ENCODE measurements around the gene SECISBP2. TPM values are rescaled to one million over a fixed set of nuclear protein-coding genes. Genes with fewer than 3 reads are reported as not detected.
A peak's percentile ranks its signal among the peaks of the same experiment; 100 is the strongest.

The SECISBP2 gene
- total and polyA plus RNA-seq, 2 experiments from 2014 or later = 30.6 to 43.8 TPM

DNA sequence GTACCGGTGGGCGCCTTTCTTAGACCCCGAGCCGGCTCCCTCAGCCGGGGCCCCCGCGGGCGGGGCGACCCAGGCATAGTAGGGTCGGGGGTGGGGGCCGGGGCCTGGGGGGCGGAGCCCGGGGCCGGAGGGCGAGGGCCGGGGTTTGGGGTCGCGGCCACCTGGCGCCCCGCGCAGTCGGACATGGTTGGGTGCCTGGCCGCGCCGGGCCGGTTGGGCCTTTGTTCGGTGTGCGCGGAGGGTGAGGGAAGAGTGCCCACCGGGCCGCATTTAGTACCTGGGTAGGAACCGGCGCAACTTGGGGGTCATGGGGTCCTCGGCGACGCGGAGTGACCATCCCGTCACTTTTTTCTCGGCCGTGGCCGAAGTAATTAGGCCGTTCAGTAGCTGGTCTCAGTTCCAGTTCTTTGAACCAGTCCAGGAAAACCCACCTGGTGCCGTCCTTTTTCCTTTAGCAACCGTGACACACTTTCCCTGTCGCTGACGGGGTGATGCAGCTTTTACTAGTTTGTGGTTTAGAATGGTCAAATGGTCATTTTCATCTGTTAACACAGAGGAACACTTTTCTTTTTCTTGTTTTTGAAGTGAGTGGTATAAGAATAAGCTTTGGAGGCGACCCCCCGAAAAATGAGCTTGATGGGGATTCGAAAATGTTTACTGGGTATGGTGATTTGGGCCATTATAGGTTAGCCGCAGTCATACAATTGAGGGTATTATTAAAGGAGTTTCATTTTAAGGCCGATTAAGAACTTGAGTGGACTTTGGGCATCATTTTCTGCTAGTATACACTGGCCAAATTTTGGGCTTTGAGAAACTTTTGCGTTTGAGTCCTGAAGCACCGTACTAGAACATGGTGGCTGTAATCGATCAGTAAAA is 6.7 kb upstream of the SECISBP2 start:
- TF ChIP-seq, protein P1, sequence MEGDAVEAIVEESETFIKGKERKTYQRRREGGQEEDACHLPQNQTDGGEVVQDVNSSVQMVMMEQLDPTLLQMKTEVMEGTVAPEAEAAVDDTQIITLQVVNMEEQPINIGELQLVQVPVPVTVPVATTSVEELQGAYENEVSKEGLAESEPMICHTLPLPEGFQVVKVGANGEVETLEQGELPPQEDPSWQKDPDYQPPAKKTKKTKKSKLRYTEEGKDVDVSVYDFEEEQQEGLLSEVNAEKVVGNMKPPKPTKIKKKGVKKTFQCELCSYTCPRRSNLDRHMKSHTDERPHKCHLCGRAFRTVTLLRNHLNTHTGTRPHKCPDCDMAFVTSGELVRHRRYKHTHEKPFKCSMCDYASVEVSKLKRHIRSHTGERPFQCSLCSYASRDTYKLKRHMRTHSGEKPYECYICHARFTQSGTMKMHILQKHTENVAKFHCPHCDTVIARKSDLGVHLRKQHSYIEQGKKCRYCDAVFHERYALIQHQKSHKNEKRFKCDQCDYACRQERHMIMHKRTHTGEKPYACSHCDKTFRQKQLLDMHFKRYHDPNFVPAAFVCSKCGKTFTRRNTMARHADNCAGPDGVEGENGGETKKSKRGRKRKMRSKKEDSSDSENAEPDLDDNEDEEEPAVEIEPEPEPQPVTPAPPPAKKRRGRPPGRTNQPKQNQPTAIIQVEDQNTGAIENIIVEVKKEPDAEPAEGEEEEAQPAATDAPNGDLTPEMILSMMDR (IDR thresholded peaks at IDR 0.05; ENCODE audit: poor library complexity) = no peak
- TF ChIP-seq EZH2 (IDR thresholded peaks at IDR 0.05; ENCODE audit: borderline replicate concordance) = no peak
- no peak for TF ChIP-seq EZH2phosphoT487 (IDR thresholded peaks at IDR 0.05; ENCODE audit: low read depth, severe bottlenecking, unreplicated experiment)
- Histone ChIP-seq H3K27ac (peak overlapping the region; percentile 2), H2AFZ (peak overlapping the region; percentile 74), H3K4me3 (peak overlapping the region; percentile 26), H3K27me3 (no peaks in the 10 kb centered on the region), H3K9me3 (ENCODE audit: low read depth) (no peaks in the 10 kb centered on the region), H3K79me2 (peaks cover 55% of the 10 kb centered on the region), H3K4me1 (ENCODE audit: insufficient read depth) (peaks cover 19% of the 10 kb centered on the region), H3K36me3 (replicated peaks; ENCODE audit: insufficient read depth, low read depth) (no peaks in the 10 kb centered on the region), H4K20me1 (ENCODE audit: insufficient read depth, poor library complexity, severe bottlenecking) (no peaks in the 10 kb centered on the region), H3K9me2 (replicated peaks; ENCODE audit: insufficient read depth) (no peaks in the 10 kb centered on the region), H3K4me2 (peak overlapping the region; percentile 87)
- 1% methylated on average over 33 of the region's 54 CpGs for WGBS (ENCODE audit: low lambda C conversion rate, missing lambda C conversion rate)
- DNase-seq (ENCODE audit: low spot score) = peak; percentile 46

DNA sequence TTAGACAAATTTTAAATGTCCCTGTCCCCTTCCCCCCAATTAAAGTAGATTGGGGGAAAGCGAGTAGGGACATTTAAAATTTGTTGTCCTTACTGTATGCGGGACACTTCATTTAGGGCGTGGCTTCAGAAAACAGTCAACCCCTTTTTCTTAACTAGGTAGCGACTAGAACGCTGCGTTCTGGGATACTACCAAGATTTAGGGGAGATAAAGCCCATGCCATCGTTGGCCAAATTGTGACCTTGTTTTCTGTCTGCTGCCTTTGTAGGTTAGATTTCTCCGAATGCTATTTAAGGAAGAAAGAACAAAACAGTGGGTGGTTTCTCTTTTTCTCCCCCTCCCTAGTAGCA is 6.1 kb upstream of the SECISBP2 start:
- TF ChIP-seq, protein P1 (IDR thresholded peaks at IDR 0.05; ENCODE audit: poor library complexity) = no peak
- TF ChIP-seq EZH2 (IDR thresholded peaks at IDR 0.05; ENCODE audit: borderline replicate concordance) (no peak), EZH2phosphoT487 (IDR thresholded peaks at IDR 0.05; ENCODE audit: low read depth, severe bottlenecking, unreplicated experiment) (no peak)
- Histone ChIP-seq H3K27me3 (no peaks in the 10 kb centered on the region), H2AFZ (peak overlapping the region; percentile 74), H3K4me3 (peak overlapping the region; percentile 26), H3K9me3 (ENCODE audit: low read depth) (no peaks in the 10 kb centered on the region), H3K4me1 (ENCODE audit: insufficient read depth) (peaks cover 20% of the 10 kb centered on the region), H3K9me2 (replicated peaks; ENCODE audit: insufficient read depth) (no peaks in the 10 kb centered on the region), H3K79me2 (peaks cover 59% of the 10 kb centered on the region), H4K20me1 (ENCODE audit: insufficient read depth, poor library complexity, severe bottlenecking) (no peaks in the 10 kb centered on the region), H3K36me3 (replicated peaks; ENCODE audit: insufficient read depth, low read depth) (no peaks in the 10 kb centered on the region), H3K4me2 (peak overlapping the region; percentile 87), H3K27ac (peak overlapping the region; percentile 2)
- under 1% methylated on average over 8 of the region's 8 CpGs for whole genome bisulfite sequencing (ENCODE audit: low lambda C conversion rate, missing lambda C conversion rate)
- DNase-seq (ENCODE audit: low spot score) = peak; percentile 28

DNA sequence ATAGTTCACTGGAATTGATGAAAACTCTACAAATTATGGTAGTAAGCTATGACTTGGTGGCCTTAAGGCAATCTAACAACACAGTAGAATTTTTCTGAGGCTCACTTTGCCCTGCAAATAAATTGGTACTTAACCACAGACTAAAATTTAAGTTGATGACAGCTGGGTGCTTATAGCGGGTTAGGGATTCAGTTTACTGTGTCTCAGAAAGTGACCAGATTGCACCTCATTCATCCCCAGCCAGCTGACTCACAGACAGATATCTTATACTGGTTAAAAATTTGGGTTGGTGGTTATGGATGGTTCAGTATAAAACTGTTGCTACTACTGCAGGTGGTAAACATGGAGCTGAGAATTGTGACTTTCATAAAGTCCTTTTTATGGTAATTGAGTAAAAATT is 4.5 kb upstream of the SECISBP2 start:
- Histone ChIP-seq H3K4me3 (no peak overlapping the region), H3K9me3 (ENCODE audit: low read depth) (no peaks in the 10 kb centered on the region), H3K4me1 (ENCODE audit: insufficient read depth) (peaks cover 27% of the 10 kb centered on the region), H3K4me2 (peak overlapping the region; percentile 87), H3K27me3 (no peaks in the 10 kb centered on the region), H2AFZ (no peak overlapping the region), H3K79me2 (peaks cover 63% of the 10 kb centered on the region), H3K9me2 (replicated peaks; ENCODE audit: insufficient read depth) (no peaks in the 10 kb centered on the region), H3K36me3 (replicated peaks; ENCODE audit: insufficient read depth, low read depth) (no peaks in the 10 kb centered on the region), H3K27ac (no peak overlapping the region), H4K20me1 (ENCODE audit: insufficient read depth, poor library complexity, severe bottlenecking) (no peaks in the 10 kb centered on the region)
- TF ChIP-seq, protein P1 (IDR thresholded peaks at IDR 0.05; ENCODE audit: poor library complexity) = no peak
- TF ChIP-seq EZH2 (IDR thresholded peaks at IDR 0.05; ENCODE audit: borderline replicate concordance) (no peak), EZH2phosphoT487 (IDR thresholded peaks at IDR 0.05; ENCODE audit: low read depth, severe bottlenecking, unreplicated experiment) (no peak)
- 67% methylated on average over 1 of the region's 1 CpG for WGBS (ENCODE audit: low lambda C conversion rate, missing lambda C conversion rate)
- no peak for DNase-seq (ENCODE audit: low spot score)
